ENCODE data around the gene MAB21L3.

The MAB21L3 gene

GRCh38 chr1:116076831-116077230, 34.4 kb upstream of the MAB21L3 start:
- TF ChIP-seq ZNF274 (IDR thresholded peaks at IDR 0.05; ENCODE audit: low read depth, low read length) = no peak
- no peak for TF ChIP-seq YY1 (IDR thresholded peaks at IDR 0.05; ENCODE audit: insufficient read depth, insufficient read length)
- TF ChIP-seq SUZ12 (IDR thresholded peaks at IDR 0.05; ENCODE audit: extremely low read depth, insufficient read depth, insufficient read length) = no peak
- no peak for DNase-seq (ENCODE audit: low read depth, low spot score)

DNA sequence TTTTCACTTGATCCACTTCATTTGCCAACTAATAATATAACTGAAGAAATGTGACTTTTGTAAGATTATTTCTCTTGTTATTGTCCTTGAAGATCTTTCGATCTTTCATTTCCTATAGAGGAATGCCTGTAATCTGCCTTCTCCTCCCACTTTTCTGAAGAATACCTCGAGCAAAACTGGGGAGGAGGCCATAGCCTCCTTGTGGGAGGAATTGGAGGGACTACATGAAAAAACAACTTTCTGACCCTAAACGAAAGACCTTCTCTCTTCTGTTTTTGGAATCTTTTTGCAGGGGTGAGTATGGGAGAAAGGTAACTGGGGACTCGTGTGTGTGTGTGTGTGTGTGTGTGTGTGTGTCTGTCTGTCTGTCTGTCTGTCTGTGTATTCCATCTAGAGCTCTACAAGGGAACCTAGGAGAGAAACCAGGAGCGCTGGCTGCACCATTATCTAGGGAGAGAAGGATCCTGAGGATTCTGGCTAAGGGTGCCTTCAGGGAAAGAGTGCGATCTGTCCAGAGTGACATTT, 32.4 kb upstream of the MAB21L3 start:
- TF ChIP-seq SUZ12 (IDR thresholded peaks at IDR 0.05; ENCODE audit: extremely low read depth, insufficient read depth, insufficient read length) (no peak), ZNF274 (IDR thresholded peaks at IDR 0.05; ENCODE audit: low read depth, low read length) (no peak), YY1 (IDR thresholded peaks at IDR 0.05; ENCODE audit: insufficient read depth, insufficient read length) (no peak)
- no peaks in the 10 kb centered on the region for H3K27me3 ChIP-seq (ENCODE audit: insufficient read depth, insufficient read length)
- H3K9ac ChIP-seq (ENCODE audit: insufficient read length, low read depth) = no peak overlapping the region
- no peak for DNase-seq (ENCODE audit: low read depth, low spot score)
- no peak overlapping the region for H3K4me3 ChIP-seq (ENCODE audit: insufficient read length, low read depth)
- no peaks in the 10 kb centered on the region for H3K36me3 ChIP-seq (ENCODE audit: insufficient read depth, insufficient read length, low read length)
- no peaks in the 10 kb centered on the region for H3K4me1 ChIP-seq (ENCODE audit: insufficient read depth, insufficient read length)
- no peaks in the 10 kb centered on the region for H3K9me3 ChIP-seq (ENCODE audit: insufficient read depth, low read length)

More at GRCh38 chr1:116076831-116077230, 34.4 kb upstream of the MAB21L3 start:
- no peak overlapping the region for H3K4me3 ChIP-seq (ENCODE audit: insufficient read length, low read depth)
- no peaks in the 10 kb centered on the region for H3K27me3 ChIP-seq (ENCODE audit: insufficient read depth, insufficient read length)
- H3K9ac ChIP-seq (ENCODE audit: insufficient read length, low read depth) = no peak overlapping the region
- no peaks in the 10 kb centered on the region for H3K4me1 ChIP-seq (ENCODE audit: insufficient read depth, insufficient read length)
- no peaks in the 10 kb centered on the region for H3K36me3 ChIP-seq (ENCODE audit: insufficient read depth, insufficient read length, low read length)
- no peaks in the 10 kb centered on the region for H3K9me3 ChIP-seq (ENCODE audit: insufficient read depth, low read length)

GRCh38 chr1:116087628-116088027, 23.6 kb upstream of the MAB21L3 start:
- Histone ChIP-seq H3K27me3 (ENCODE audit: insufficient read depth, insufficient read length) (no peaks in the 10 kb centered on the region), H3K9ac (ENCODE audit: insufficient read length, low read depth) (no peak overlapping the region), H3K4me3 (ENCODE audit: insufficient read length, low read depth) (no peak overlapping the region), H3K4me1 (ENCODE audit: insufficient read depth, insufficient read length) (no peaks in the 10 kb centered on the region), H3K9me3 (ENCODE audit: insufficient read depth, low read length) (peaks cover 22% of the 10 kb centered on the region), H3K36me3 (ENCODE audit: insufficient read depth, insufficient read length, low read length) (no peaks in the 10 kb centered on the region)
- no peak for DNase-seq (ENCODE audit: low read depth, low spot score)
- TF ChIP-seq ZNF274 (IDR thresholded peaks at IDR 0.05; ENCODE audit: low read depth, low read length) (no peak), YY1 (IDR thresholded peaks at IDR 0.05; ENCODE audit: insufficient read depth, insufficient read length) (no peak), SUZ12 (IDR thresholded peaks at IDR 0.05; ENCODE audit: extremely low read depth, insufficient read depth, insufficient read length) (no peak)

- H3K4me3 ChIP-seq (ENCODE audit: insufficient read length, low read depth) = no peak overlapping the region
- DNase-seq (ENCODE audit: low read depth, low spot score) = no peak
- no peaks in the 10 kb centered on the region for H3K36me3 ChIP-seq (ENCODE audit: insufficient read depth, insufficient read length, low read length)
- H3K27me3 ChIP-seq (ENCODE audit: insufficient read depth, insufficient read length) = no peaks in the 10 kb centered on the region
- H3K9ac ChIP-seq (ENCODE audit: insufficient read length, low read depth) = no peak overlapping the region
- TF ChIP-seq SUZ12 (IDR thresholded peaks at IDR 0.05; ENCODE audit: extremely low read depth, insufficient read depth, insufficient read length) (no peak), ZNF274 (IDR thresholded peaks at IDR 0.05; ENCODE audit: low read depth, low read length) (no peak), YY1 (IDR thresholded peaks at IDR 0.05; ENCODE audit: insufficient read depth, insufficient read length) (no peak)
- no peaks in the 10 kb centered on the region for H3K4me1 ChIP-seq (ENCODE audit: insufficient read depth, insufficient read length)
- peaks cover 31% of the 10 kb centered on the region for H3K9me3 ChIP-seq (ENCODE audit: insufficient read depth, low read length)
These were observed 21.3 kb upstream of the MAB21L3 start for GRCh38 chr1:116089870-116090269.

DNA sequence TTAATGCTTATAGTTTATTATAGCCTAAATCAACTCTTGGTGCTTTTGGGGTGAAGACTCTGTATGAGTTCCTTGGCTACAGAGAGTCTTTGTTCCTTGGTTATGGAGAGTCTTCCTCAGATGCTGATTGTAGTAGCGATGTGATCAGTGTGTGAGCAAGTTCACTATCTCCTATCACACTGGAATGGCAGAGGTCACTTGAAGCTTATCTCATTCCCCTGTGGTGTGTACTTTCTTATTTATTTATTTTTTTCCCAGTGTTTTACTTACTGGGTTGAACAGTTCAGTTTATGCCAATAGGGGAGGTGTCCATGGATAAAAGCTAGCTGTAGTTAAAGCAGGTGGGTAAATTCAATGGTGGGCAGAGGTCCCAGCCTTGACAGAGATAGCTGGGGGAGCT, 20.1 kb upstream of the MAB21L3 start:
- peaks cover 43% of the 10 kb centered on the region for H3K9me3 ChIP-seq (ENCODE audit: insufficient read depth, low read length)
- TF ChIP-seq YY1 (IDR thresholded peaks at IDR 0.05; ENCODE audit: insufficient read depth, insufficient read length) = no peak
- no peak for TF ChIP-seq SUZ12 (IDR thresholded peaks at IDR 0.05; ENCODE audit: extremely low read depth, insufficient read depth, insufficient read length)
- TF ChIP-seq ZNF274 (IDR thresholded peaks at IDR 0.05; ENCODE audit: low read depth, low read length) = no peak
- H3K36me3 ChIP-seq (ENCODE audit: insufficient read depth, insufficient read length, low read length) = no peaks in the 10 kb centered on the region

DNA sequence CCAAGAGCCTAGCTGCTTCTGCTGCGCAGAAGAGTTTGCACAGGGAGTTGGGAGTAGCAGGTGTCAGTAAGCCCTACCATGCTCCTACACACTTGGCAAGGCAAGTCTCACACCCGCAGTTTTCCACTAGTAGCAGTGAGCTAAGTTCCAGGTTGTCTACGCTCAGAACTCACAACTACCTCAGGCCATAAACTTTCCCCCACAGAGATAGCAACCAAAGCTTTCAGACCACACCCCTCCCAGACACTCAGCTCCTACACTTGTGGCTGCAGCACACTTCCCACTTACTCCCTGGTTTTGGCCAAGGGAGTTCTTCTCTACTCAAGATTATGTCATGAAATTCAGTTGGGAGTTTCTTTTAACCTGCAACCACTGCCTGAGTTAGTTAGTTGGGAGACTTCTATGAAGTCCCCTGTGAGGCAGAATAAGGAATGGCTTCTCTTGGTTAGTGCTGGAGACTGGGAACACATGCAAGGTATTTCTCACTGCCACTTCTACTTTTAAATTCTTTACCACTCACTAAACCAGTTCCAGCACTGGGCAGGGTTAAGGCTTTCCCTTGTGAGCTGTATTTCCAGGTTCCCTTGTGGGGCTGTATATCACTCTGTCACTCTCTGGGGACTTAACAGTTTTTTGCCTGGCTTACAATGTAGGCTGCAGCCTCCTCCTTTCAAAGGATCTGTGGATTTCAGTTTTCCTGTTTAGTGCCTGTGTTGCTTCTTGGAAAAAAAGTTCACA, 18.3 kb upstream of the MAB21L3 start:
- Histone ChIP-seq H3K36me3 (ENCODE audit: insufficient read depth, insufficient read length, low read length) (no peaks in the 10 kb centered on the region), H3K9me3 (ENCODE audit: insufficient read depth, low read length) (peaks cover 51% of the 10 kb centered on the region), H3K4me3 (ENCODE audit: insufficient read length, low read depth) (no peak overlapping the region), H3K9ac (ENCODE audit: insufficient read length, low read depth) (no peak overlapping the region), H3K27me3 (ENCODE audit: insufficient read depth, insufficient read length) (no peaks in the 10 kb centered on the region), H3K4me1 (ENCODE audit: insufficient read depth, insufficient read length) (no peaks in the 10 kb centered on the region)
- TF ChIP-seq ZNF274 (IDR thresholded peaks at IDR 0.05; ENCODE audit: low read depth, low read length) (no peak), YY1 (IDR thresholded peaks at IDR 0.05; ENCODE audit: insufficient read depth, insufficient read length) (no peak), SUZ12 (IDR thresholded peaks at IDR 0.05; ENCODE audit: extremely low read depth, insufficient read depth, insufficient read length) (no peak)
- no peak for DNase-seq (ENCODE audit: low read depth, low spot score)

More for the DNA sequence above, 20.1 kb upstream of the MAB21L3 start:
- Histone ChIP-seq H3K27me3 (ENCODE audit: insufficient read depth, insufficient read length) (no peaks in the 10 kb centered on the region), H3K9ac (ENCODE audit: insufficient read length, low read depth) (no peak overlapping the region), H3K4me1 (ENCODE audit: insufficient read depth, insufficient read length) (no peaks in the 10 kb centered on the region), H3K4me3 (ENCODE audit: insufficient read length, low read depth) (no peak overlapping the region)
- DNase-seq (ENCODE audit: low read depth, low spot score) = no peak

- DNase-seq (ENCODE audit: low read depth, low spot score) = no peak
- Histone ChIP-seq H3K9ac (ENCODE audit: insufficient read length, low read depth) (no peak overlapping the region), H3K27me3 (ENCODE audit: insufficient read depth, insufficient read length) (no peaks in the 10 kb centered on the region), H3K9me3 (ENCODE audit: insufficient read depth, low read length) (peaks cover 41% of the 10 kb centered on the region), H3K36me3 (ENCODE audit: insufficient read depth, insufficient read length, low read length) (no peaks in the 10 kb centered on the region), H3K4me3 (ENCODE audit: insufficient read length, low read depth) (no peak overlapping the region), H3K4me1 (ENCODE audit: insufficient read depth, insufficient read length) (no peaks in the 10 kb centered on the region)
- TF ChIP-seq ZNF274 (IDR thresholded peaks at IDR 0.05; ENCODE audit: low read depth, low read length) (no peak), SUZ12 (IDR thresholded peaks at IDR 0.05; ENCODE audit: extremely low read depth, insufficient read depth, insufficient read length) (no peak), YY1 (IDR thresholded peaks at IDR 0.05; ENCODE audit: insufficient read depth, insufficient read length) (no peak)
These were observed 16.2 kb upstream of the MAB21L3 start for GRCh38 chr1:116095027-116095426.
